GM21528 (cell line): ENCODE results near the gene LACRT.
"Not testable (repeated sequence)": the region's sequence is repeated elsewhere in the genome, so short reads cannot be mapped to it uniquely, and the experiment has no call there.

Experiments used
- ATAC-seq: cut with Tn5 transposase; IDR thresholded peaks from one replicate; pipeline ENCODE4 v1.9.1; 2021; ENCODE audit warnings: mild to moderate bottlenecking, moderate library complexity; ENCODE audit not compliant: unreplicated experiment, low FRiP score

Gene LACRT

DNA sequence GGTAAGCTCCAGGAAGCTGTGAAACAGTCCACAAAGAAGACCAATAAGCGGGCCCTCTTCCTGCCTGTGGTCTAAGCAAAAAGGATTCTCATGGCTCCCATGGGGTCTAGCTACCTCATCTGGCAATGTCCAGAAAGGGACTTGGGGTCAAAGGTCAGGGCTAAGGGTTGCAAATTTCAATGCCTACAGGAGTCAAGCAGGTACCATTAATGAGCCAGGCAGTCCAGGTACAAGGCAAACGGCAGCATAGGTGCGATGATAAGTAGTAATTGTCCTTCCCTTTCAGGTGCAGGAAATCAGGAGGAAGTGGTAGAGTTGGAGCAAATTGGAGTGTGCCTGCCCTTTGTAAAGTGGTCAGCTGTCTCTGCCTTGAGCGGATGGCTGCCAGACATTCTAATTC is 6.4 kb upstream of the LACRT start:
- ATAC-seq = no peak

- ATAC-seq = not testable (repeated sequence)
Observed at GRCh38 chr12:54639112-54639511, 4.4 kb upstream of the LACRT start.

GRCh38 chr12:54631988-54632728 is 2.5 kb downstream of the LACRT start:
- no peak for ATAC-seq

DNA sequence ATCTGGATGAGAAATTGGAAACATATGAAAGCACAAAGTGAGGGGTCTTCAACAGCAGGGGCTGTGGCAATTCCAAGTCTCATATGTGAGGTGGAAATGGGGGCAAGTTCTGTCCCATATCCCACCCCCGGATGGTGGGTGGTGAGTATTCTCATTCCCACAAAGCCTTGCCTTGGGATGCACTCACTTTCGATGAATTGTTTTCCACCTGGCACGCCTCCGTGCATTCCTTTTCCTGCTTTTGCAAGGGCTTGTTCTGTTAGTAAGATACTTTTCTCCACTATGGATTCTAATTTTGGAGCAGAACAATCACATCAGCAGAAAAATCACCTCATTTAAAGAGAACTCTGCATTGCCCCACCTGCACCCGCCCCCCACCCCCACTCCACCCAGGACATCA is 3.1 kb downstream of the LACRT start:
- no peak for ATAC-seq

GRCh38 chr12:54629925-54630324 is 4.8 kb downstream of the LACRT start:
- no peak for ATAC-seq

DNA sequence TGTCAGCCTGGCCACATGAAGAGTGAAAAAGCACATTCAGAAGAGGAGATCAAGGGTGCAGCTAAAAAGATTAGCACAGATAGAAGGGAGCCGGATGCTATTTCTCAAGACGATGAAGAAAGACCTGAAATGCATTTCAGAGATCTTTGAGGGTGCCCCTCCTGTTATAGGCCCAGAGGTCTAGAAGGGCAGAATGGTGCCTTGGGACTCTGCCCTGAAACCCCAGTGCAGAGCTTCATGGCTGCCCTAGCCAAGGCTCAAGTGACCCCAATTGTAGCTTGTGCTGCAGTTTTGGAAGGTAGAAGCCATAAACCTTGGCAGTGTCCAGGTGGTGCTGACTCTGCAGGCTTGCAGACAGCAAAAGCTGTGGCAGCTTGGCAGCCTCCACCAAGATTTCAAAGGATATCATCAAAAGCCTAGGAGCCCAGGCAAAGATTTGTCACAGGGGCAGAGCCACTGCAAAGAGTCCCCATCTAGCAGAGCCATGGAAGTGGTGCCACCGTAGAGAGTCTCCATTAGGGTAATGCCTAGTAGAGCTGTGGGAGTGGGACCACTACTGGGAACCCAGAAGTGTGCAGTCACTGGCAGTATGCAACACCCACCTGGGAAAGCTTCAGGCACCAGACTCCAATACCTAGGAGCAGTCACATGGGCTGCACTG is 6.4 kb downstream of the LACRT start:
- ATAC-seq = no peak

DNA sequence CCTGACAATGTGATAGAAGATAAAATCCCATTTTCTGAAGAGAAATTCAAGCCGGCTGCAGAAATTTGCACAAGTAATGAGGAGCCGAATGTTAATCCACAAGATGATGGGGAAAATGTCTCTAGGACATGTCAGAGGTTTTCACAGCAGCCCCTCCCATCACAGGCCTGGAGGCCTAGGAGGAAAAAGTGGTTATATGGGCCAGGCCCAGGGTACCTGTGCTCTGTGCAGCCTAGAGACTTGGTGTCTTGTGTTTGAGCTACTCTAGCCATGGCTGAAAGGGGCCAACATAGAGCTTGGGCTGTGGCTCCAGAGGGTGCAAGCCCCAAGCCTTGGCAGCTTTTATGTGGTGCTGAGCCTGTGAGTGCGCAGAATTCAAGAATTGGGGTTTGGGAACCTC is 7.4 kb downstream of the LACRT start:
- no peak for ATAC-seq

DNA sequence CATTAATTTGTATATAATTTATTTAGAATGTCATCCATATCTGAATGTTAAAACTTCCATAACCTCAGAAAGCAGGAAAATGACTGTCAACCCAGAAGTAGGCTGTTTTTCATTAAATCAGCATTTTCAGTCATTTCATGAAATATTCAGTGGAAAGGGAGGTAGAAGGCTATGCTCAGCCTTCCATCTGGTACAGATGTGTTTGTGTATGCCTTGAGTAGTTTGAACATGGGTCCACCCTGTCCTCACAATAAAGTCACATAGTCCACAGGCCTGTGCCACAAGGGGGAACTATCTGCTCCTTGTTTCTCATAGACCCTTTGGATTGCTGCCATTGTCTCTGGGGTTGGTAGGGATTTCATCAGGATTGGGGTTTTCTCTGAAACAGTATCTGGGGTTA is 9.1 kb downstream of the LACRT start:
- ATAC-seq = no peak

DNA sequence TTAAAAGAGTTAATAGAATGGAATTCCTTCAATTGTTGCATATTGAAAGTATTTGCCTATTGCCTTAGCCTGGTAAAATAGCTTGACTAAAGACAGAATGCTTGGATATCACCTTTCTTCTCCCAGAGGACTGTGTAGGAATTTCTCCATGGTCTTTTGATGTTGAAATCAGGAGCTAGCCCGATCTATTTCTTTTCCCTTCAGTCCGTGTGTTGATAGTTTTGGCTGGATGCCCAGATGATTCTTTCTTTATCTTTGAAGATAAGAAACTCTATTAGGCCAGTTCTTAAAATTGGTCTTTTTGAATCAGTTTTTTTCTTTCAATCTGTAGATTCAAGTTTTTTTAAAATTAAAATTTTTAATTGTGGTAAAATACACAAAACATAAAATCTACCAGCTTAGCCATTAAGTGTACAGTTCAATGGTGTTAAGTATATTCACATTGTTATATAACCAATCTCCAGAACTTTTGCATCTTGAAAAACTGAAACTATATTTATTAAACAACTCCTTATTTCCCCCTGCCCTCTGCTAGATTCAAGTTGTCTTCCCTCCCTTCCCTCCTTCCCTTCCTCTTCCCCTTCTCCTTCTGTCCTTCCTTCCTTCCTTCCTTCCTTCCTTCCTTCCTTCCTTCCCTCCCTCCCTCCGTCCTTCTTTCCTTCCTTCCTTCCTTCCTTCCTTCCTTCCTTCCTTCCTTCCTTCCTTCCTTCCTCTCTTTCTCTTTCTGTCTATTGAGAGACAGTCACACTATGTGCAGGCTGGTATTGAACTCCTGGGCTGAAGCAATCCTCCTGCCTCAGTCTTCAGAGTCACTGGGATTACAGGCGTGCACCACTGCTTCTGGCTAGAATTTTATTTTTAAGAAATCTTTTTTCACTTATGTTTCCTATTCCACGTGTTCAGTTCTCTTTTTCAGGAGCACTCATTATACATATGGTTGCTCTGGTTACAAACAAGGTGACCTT is 10.1 kb downstream of the LACRT start:
- no peak for ATAC-seq

GRCh38 chr12:54622463-54623183 is 12.1 kb downstream of the LACRT start:
- no peak for ATAC-seq

- no peak for ATAC-seq
Observed at GRCh38 chr12:54616933-54617680, 17.6 kb downstream of the LACRT start.

DNA sequence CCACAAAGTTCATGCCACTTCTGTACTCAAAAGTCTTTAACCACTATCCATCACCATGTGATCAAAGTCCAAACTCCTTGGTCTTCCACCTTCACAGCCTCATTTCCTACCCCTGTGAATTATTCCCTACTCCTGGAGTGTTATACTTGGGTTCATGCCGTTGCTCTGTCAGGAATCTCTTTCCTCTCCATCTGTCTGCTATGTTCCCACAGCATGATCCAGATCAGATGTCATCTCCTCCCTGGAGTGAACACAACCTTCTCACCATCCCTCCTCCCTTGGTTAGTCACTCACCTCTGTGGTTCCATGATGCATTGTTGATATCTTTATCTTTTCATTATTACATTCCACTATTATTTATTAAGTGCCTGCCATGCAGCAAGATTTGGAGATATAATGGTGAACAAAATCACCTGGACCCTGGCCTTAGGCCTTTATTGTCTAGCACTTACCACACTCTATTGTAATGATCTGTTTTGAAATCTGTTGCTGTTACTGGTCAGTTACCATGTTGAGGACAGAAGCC is 22.4 kb downstream of the LACRT start:
- ATAC-seq = no peak

DNA sequence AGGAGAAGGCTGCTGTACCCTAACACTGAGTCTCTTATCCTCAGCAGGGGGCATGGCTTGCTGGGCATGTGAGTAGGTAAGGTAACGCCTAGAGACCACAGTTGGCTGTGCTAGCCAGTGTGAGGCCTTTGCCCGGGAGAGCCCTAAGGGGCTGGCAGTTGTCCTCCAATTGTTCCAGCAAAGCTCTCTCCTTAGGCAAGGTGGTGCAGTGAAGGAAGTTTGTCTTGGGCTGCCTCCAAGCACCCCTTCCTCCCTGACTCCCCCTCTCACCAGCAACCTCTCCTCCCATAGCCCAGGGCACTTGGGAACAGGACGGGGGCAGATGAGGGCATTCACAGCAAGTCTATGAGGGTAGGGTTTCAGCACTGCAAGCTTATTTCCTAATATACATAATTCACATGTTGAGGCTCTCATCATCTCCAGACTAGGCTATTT is 23.0 kb downstream of the LACRT start:
- ATAC-seq = no peak

- ATAC-seq = no peak
Observed at GRCh38 chr12:54608769-54609168, 25.9 kb downstream of the LACRT start.

DNA sequence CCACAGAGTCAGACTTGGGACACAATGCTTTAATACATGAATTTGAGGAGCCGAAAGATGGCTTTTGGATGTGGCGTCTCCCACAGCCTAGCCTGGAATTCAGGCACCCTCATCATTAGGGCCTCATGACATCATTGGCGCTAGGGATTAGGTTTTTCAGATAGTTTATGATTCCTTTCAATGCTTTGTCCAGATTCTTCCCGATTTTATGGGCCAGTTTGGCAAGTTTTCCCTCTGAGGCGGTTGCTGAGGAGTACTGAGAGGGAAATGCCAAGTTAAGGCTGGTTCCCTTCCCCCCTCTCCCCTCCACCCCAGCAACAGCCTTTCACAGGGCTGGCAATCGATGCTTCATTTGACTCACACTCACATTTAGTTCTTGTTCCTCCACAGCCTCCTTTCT is 26.5 kb downstream of the LACRT start:
- no peak for ATAC-seq

GRCh38 chr12:54606556-54606955 is 28.1 kb downstream of the LACRT start:
- ATAC-seq = no peak

DNA sequence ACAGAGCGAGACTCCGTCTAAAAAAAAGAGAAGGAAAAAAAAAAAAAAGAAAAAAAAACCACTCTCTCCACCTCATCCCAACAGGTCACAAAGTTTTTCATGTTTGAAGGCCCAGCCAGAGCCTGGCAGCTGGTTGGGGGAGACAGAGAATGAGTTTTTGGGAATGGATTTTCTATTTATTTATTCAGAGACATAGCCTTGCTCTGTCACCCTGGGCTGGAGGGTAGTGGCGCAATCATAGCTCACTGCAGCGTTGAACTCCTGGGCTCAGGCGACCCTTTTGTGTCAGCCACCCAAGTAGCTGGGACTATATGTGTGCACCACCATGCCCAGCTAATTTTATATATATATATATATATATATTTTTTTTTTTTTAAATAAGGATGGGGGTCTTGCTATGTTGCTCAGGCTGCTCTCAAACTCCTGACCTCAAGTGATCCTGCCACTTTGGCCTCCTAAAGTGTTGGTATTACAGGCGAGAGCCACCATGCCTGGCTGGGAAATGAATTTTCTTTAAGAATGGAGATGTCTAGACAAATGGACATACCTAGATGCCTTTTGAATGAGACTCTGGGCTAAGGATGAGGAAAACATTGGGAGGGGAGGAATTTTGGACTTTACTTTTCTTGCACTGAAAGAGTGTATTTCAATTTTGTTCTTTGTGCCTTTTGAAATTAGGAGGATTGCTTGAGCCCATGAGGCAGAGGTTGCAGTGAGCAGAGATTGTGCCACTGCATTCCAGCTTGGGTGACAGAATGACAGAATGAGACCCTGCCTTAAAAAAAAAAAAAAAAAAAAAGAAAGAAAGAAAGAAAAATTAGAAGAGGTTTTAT is 29.3 kb downstream of the LACRT start:
- no peak for ATAC-seq

DNA sequence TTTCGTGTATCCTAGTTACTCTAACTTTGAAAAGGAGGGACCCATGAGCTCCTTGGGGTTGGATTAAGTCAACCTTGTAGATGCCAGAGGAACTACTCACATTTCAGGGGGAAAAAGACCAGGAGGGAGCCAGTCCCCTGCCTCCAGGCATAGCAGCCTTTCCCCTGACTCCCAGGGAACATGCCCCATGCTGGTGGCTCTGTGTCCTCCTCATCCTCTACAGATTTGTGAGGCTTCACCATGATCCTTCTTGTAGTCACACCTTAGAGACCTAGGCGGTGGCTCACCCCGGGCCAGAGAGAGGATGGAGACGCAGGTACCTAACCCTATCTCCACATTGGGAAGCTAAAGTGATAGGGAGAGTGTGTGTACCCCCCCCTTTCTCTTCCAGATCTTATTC is 30.3 kb downstream of the LACRT start:
- ATAC-seq = no peak

GRCh38 chr12:54603872-54604271 is 30.8 kb downstream of the LACRT start:
- no peak for ATAC-seq
